ENCODE data around the gene C1orf174.

GRCh38 chr1:3926956-3927355, 26.9 kb upstream of the C1orf174 start:
- TF ChIP-seq REST (IDR thresholded peaks at IDR 0.05; ENCODE audit: insufficient replicate concordance, low read depth), result no peak
- no peak for TF ChIP-seq CTCF (IDR thresholded peaks at IDR 0.05; ENCODE audit: insufficient read depth, low read length)
- no peak for TF ChIP-seq POLR2AphosphoS5 (IDR thresholded peaks at IDR 0.05; ENCODE audit: low read depth)
